Globus pallidus (tissue), 1 donor: ENCODE results near the gene VWA7.

Source experiments
- DNase-seq: peaks from one replicate; pipeline ENCODE4 v3.0.0-alpha.2; 2015; ENCODE audit warnings: low spot score

VWA7 gene

GRCh38 chr6:31729515-31729978 lies 47.6 kb downstream of the VWA7 start:
- DNase-seq = peak; percentile 80

DNA sequence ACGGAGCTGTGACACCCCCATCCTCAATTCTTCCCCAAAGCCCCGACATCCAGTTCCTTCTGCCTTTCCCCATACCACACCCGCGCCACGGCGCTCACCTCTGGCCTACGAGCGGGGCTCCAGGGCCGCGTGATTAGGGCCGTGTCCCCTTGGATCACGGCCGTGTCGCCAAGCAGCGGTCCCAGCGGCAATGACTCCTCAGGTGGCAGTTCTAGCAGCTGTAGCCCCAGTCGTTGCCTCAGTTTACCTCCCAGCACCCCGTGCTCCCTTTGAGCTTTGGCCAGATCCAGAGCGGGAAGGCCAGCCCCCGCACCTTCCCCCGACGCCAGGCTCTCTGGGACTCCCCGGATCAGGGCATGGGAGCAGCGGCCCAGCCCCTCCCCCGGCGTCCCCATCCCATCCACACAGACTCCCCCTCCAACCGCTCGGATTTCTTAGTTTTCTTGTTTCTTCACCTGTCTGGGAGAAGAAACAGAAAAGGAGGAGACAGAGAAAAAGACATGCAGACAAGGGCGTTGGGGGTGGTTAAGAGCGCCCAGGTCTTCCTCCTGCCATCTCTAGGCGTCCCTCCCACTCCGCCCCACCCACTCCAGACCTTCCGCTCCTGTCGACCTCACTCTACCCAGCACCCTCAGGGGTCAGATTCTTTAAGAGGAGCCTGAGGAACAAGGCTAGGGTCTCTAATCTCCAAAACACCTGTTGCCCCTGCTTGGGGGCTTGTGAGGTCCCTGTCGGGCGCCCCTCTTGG lies 48.2 kb downstream of the VWA7 start, which contains the start of gene DDAH2:
TSS of gene DDAH2 (minus strand) at position 533 of the 748 bp plus-strand sequence. CDS start at position 395, 138 bp downstream.
- no peak for DNase-seq

- DNase-seq = no peak
Observed at GRCh38 chr6:31727717-31728671, 49.1 kb downstream of the VWA7 start.

DNA sequence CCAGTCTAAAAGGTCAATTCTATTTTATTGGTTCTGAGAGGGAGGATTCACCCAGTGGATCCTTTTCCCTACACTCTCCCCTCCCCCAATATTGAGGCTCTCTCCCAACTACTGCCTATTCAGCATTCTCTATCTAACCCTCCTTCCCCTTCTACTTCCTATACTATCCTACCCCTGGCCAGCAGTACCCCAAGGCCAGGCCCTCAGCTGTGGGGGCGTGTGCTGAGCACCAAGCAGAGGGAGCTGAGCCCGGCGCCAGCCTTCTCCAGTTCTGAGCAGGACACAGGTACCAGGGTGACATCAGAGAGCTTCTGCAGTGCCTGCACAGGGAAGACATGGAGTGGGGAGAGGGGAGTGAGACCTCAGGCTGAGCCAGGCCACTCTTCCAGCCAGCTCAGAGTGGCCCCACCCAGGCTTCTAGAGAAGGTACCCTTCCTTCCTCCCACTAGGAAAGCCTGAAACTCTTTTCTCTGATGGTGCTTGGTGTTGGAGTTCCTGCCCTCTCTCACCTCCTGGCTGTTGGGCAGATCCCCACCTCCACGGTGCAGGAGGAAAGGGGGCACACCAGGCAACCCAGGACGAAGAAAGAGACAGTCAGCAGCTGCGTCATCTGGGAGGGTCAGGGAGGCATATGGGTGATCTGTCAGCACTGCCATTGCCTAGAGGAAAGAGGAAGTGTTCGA lies 50.0 kb downstream of the VWA7 start:
- DNase-seq = peak; percentile 42

DNA sequence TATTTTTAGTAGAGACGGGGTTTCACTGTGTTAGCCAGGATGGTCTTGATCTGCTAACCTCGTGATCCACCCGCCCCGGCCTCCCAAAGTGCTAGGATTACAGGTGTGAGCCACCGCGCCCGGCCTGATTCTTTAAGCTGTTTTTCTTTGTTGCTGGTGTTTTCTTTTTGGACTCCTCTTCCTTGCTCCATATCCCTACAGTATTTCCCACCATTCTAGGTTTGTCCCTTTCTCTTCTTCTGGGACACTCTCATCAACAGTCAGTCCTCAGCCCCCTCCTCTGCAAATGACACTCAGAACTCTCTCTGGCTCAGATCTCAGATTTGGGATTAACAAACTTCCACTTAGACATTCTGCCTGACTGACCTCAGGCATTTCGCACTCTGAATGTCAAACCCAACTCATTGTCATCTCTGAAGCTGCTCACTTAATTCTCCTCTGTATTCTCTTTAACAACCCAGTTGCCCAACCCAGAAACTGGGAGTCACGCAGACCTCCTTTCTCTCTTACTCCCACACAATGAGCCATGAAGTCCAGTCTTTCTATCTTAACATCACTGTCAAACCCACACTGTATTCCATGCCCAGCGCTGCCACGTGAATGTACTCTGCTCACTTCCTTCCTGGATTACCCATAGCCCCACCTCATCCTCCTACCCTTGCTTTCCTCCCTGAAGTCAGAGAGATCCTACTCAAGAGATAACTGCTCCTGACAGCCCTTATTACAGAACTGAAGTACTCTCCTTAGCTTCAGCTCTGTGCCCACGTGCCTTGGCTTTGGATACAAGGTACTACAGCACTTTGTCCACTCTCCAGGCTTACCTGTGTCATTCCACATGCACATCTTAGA lies 51.4 kb downstream of the VWA7 start:
- no peak for DNase-seq

DNA sequence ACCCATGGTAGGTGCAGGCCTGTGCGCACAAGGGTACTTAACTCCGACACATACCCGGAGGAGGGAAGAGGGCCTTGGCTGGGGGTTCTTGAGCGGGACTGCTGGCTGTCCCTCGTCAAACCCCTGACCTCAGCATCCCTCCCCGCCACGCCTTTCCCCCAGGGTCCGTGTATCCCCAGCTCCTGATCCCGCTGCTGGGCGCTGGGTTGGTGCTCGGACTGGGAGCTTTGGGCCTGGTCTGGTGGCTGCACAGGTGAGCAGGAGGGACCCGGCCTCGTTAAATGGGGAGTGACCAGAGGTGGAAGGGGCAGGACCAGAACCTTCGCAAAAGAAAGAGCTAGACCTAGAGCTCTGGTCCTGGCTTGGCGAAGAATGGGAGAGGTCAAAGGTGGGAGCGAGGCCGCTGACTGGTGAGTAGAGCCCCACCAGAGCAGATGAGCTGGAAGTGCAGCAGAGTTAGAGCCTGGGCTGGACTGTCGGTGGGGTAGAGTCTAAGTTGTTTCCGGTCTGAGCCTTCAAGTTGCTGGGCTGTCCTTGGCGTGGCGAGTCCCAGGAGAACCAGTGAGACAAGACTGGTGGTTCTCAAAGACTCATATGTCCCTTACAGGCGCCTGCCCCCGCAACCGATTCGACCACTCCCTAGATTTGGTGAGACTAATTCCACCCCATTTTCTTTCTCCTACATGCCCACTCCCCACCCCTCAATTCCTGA lies 53.0 kb downstream of the VWA7 start:
- no peak for DNase-seq

- no peak for DNase-seq
Observed at GRCh38 chr6:31723245-31723979, 53.7 kb downstream of the VWA7 start, which contains the start of gene MPIG6B. Gene MPIG6B (plus strand): TSS chr6:31723373. CDS start chr6:31723384, 11 bp downstream.

GRCh38 chr6:31722173-31722572 lies 55.0 kb downstream of the VWA7 start:
- DNase-seq = no peak

- no peak for DNase-seq
Observed at GRCh38 chr6:31721351-31722020, 55.6 kb downstream of the VWA7 start, which contains the start of gene LY6G6C. Gene LY6G6C (minus strand): TSS chr6:31721746. CDS start chr6:31721679, 67 bp downstream.

GRCh38 chr6:31720196-31720770 lies 56.8 kb downstream of the VWA7 start:
- no peak for DNase-seq

GRCh38 chr6:31719001-31719400 lies 58.1 kb downstream of the VWA7 start:
- no peak for DNase-seq

- no peak for DNase-seq
Observed at GRCh38 chr6:31718265-31718664, 58.9 kb downstream of the VWA7 start.

DNA sequence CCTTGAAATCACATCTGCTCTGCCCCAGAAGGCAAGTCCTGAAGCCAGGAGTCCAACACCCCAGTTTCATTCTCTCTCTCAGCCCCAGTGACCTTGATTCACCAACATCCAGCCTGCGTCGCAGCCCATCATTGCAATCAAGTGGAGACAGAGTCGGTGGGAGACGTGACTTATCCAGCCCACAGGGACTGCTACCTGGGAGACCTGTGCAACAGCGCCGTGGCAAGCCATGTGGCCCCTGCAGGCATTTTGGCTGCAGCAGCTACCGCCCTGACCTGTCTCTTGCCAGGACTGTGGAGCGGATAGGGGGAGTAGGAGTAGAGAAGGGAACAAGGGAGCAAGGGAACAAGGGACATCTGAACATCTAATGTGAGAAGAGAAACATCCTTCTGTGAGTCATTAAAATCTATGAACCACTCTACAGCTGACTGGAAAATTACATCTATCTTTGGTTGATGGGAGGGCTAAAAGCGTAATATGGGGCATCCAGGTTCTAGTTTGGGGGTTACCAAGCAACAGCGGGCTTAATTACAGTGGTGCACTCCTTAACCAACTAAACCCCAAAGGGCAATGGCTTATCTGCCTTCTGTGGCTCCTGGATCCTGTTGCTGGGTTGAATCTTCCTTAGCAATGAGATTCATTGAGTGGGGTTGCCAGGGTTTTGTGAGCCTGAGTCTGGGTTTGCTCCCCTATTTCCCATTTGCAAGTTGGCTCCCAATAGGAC lies 59.5 kb downstream of the VWA7 start:
- no peak for DNase-seq
